Upper lobe of left lung (tissue), 4 donors: Measurements from ENCODE around the gene DEXI.

ENCODE experiments used
- POLR2A ChIP-seq, 4 donors: fragments of 450-650 bp; IDR thresholded peaks; one replicate each; pipeline ENCODE4 v1.5.1; 2016 to 2017; ENCODE audit warnings: antibody characterized with exemption in 4 of 4, mild to moderate bottlenecking in 2 of 4
- TF ChIP-seq, protein P1 (sequence below), 6 experiments: fragments of 450-650 bp in 4 of 6; fragments of 200-600 bp in 2 of 6; sonication (generic) in 2 of 6; IDR thresholded peaks; one replicate each; pipeline ENCODE4 v1.5.1; 2016 to 2019; ENCODE audit warnings: antibody characterized with exemption in 6 of 6

DNA sequence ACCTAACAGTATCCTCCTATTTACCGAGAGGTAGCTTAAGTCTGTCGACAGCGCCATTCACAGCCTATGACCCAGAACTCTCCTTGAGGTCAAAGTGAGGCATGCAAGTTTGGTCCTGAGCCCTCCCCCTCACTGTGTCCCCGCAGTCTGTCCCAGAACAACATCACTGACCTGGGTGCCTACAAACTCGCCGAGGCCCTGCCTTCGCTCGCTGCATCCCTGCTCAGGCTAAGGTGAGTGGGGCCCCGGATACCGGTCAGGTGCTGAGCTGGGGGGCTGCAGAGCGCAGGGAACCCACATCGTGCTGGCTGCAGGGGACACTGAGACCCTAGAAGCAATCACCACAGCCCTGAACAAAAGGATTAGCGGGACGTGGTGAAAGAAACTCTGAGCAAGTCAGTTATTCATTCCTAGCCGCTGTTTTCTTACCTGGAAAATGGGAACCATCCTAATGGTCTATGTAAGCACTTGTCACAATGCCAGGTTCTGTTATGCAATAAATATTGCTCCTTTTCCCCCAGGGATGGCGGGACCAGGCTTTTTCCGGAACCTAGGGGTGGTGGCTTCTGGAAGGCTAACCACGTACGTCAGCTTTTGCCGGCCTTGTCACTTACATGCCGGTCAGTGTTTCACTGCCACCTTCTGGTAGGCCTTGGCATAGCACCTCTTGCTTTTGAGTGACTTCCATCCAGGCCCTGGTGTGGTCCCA lies 23.8 kb downstream of the DEXI start:
- TF ChIP-seq, protein P1, sequence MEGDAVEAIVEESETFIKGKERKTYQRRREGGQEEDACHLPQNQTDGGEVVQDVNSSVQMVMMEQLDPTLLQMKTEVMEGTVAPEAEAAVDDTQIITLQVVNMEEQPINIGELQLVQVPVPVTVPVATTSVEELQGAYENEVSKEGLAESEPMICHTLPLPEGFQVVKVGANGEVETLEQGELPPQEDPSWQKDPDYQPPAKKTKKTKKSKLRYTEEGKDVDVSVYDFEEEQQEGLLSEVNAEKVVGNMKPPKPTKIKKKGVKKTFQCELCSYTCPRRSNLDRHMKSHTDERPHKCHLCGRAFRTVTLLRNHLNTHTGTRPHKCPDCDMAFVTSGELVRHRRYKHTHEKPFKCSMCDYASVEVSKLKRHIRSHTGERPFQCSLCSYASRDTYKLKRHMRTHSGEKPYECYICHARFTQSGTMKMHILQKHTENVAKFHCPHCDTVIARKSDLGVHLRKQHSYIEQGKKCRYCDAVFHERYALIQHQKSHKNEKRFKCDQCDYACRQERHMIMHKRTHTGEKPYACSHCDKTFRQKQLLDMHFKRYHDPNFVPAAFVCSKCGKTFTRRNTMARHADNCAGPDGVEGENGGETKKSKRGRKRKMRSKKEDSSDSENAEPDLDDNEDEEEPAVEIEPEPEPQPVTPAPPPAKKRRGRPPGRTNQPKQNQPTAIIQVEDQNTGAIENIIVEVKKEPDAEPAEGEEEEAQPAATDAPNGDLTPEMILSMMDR (IDR thresholded peaks at IDR 0.05), result peak; percentile 91 to 97 (median 94)
- TF ChIP-seq POLR2A (IDR thresholded peaks at IDR 0.05), result no peak
